Epithelial cell of esophagus (primary cell): ENCODE measurements around the gene KRTAP1-4.

Source experiments
- DNase-seq: peaks from one replicate; pipeline ENCODE4 v3.0.0; 2010; ENCODE audit warnings: low read depth
- H3K4me3 ChIP-seq: 2 replicates; pipeline ENCODE4 v1.5.1; 2011; ENCODE audit warnings: mild to moderate bottlenecking, low read length, control low read depth
- CTCF ChIP-seq: IDR thresholded peaks from 2 replicates; pipeline ENCODE4 v1.5.1; 2011; ENCODE audit warnings: low read depth, mild to moderate bottlenecking, low read length, control low read depth, inconsistent platforms; ENCODE audit not compliant: insufficient read depth; ENCODE audit errors: missing control alignments

KRTAP1-4 gene, protein sequence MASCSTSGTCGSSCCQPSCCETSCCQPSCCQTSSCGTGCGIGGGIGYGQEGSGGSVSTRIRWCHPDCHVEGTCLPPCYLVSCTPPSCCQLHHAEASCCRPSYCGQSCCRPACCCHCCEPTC

GRCh38 chr17:41029633-41030245, at the start of gene KRTAP1-4:
TSS of gene KRTAP1-4 (minus strand) at chr17:41030195. CDS start at chr17:41030078, 117 bp downstream.
- no peak for DNase-seq
- H3K4me3 ChIP-seq = no peak within 1 kb of the TSS
- TF ChIP-seq CTCF = no peak

DNA sequence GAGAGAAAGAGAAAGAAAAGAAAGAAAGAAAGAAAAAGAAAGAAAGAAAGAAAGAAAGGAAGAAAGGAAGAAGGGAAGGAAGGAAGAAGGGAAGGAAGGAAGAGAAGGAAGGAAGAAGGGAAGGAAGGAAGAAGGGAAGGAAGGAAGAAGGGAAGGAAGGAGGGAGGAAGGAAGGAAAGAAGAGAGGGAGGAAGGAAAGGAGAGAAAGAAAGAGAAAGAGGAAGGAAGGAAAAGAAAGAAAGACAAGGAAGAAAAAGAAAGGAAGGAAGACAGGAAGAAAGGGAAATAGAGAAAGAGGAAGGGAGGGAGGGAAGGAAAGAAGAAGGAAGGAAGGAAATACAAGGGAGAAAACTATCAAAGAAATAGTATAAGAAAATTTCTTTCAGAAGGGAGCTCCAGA, 46.8 kb upstream of the KRTAP1-4 start:
- TF ChIP-seq CTCF = no peak
- H3K4me3 ChIP-seq = no peak overlapping the region
- no peak for DNase-seq

GRCh38 chr17:41073676-41074075, 43.7 kb upstream of the KRTAP1-4 start:
- DNase-seq = no peak
- no peak for TF ChIP-seq CTCF
- no peak overlapping the region for H3K4me3 ChIP-seq

- no peak for DNase-seq
- no peak overlapping the region for H3K4me3 ChIP-seq
- no peak for TF ChIP-seq CTCF
These were observed 41.8 kb upstream of the KRTAP1-4 start for GRCh38 chr17:41071606-41072360.

- DNase-seq = no peak
- no peak for TF ChIP-seq CTCF
- no peak overlapping the region for H3K4me3 ChIP-seq
These were observed 39.0 kb upstream of the KRTAP1-4 start for GRCh38 chr17:41069031-41069430.

DNA sequence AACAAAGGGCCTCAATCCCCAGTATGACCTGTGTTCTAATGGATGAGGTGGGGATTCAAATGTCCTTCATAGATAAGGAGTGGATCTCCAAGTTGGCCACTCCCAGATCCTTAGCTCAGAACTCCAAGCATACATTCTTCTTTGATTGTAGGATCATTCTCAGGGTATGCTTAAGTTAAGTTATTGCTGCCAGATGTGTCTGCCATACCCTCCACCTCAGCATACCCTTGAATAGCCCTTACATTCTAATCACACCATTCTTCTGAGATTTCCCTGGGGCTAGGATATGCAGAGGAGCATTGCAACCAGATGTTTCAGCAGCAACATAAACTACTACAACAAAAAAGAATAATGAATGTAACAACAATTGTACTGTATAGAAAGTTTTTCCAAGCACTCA, 37.3 kb upstream of the KRTAP1-4 start:
- H3K4me3 ChIP-seq = no peak overlapping the region
- no peak for TF ChIP-seq CTCF
- DNase-seq = no peak
